NOMO-1 treated with DMSO at 0.1 percent for 48 hours (cell line): ENCODE data around the gene USP49.
A peak's percentile ranks its signal among the peaks of the same experiment; 100 is the strongest.
"Not testable (repeated sequence)": the region's sequence is repeated elsewhere in the genome, so short reads cannot be mapped to it uniquely, and the experiment has no call there.

Source experiments
- DNase-seq: peaks from one replicate; lab custom pipeline; 2025; ENCODE audit not compliant: unreplicated experiment; lab: John Stamatoyannopoulos, UW

The USP49 gene

DNA sequence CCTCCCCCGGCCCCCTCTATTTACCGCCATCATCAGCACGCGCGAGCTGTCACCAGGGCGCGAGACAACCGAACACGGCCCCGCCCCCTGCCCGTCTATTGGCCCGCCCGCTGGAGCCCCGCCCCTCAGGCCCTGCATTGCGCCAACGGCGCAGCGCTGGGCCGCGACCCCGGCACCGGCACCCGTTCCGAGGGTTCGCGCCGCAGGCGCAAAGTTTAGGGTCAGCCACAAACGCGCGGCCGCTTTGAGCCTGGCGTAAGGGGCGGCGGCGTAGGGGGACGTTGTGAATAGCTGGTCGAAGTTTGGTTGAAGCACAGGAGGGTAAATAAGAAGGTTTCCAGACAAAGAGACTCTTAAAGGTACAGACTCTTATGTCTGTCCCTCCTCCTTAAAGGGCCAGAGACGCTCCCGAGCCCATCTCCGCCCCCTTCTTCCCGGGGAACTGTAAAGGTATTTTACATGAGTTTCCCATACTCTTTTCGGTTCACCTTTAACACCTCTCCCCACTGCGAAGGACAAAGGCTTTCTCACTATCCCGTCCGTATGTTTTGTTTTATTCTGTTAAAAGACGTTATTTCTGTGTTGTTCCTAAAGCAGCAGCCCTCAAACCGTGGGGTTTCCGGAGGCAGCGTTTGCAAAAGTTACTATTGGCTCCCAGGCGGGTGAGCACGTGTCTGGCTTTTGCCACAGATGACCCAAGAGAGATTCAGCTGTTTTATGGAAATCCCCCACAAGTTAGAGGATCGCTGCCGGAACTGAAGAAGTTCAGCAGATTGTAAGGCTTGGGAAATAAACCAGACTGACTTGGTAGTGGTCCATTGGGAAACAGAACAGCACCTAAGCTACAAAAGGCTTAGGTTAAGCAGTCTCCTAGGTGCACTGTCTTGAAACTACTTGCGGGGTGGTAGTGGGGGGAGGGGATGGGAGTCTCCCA, at the start of gene USP49:
USP49 (minus strand) TSS at position 76 of the 934 bp plus-strand sequence. CDS start 88,392 bp downstream, outside the sequence.
- DNase-seq: peak; percentile 92

- DNase-seq: no peak
These were observed 48.3 kb upstream of the USP49 start for GRCh38 chr6:41943456-41943855.

- not testable (repeated sequence) for DNase-seq
These were observed 47.7 kb upstream of the USP49 start for GRCh38 chr6:41942882-41943281.

DNA sequence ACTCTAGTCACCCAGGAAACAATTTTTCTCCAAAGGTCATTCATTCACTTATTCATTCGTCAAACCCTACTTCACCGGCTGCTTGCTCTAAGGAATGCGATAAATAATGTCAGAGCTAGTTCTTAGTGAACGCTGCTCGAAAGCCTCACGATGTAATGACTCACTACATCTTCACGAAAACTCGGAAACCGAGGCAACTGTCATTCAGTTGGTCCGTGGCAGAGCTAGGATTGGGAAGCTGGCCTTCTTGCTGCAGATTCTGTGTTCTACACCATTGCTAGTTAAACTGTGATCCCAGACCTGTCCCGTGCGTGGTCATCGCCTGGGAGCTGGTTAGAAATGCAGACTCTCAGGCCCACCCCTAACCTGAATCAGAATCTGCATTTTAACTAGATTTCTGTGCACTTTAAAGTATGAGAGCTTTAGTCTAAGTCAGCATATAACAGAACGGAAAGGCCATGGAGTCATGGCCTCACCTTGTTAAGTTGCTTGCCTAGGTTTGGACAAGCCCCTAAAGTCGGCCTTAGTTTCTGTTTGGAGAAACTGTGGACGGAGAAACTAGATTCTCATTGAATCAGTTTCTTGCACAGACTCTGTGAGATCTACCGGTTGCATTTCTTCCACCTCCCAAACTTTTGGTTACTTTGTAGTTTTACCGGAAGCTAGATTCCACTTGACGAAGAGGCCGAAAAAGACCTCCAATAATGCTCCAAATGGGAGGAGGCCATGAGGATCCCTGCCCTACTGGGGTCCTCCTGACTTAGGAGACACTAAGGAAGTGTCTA, 47.1 kb upstream of the USP49 start:
- DNase-seq: peak; percentile 83

DNA sequence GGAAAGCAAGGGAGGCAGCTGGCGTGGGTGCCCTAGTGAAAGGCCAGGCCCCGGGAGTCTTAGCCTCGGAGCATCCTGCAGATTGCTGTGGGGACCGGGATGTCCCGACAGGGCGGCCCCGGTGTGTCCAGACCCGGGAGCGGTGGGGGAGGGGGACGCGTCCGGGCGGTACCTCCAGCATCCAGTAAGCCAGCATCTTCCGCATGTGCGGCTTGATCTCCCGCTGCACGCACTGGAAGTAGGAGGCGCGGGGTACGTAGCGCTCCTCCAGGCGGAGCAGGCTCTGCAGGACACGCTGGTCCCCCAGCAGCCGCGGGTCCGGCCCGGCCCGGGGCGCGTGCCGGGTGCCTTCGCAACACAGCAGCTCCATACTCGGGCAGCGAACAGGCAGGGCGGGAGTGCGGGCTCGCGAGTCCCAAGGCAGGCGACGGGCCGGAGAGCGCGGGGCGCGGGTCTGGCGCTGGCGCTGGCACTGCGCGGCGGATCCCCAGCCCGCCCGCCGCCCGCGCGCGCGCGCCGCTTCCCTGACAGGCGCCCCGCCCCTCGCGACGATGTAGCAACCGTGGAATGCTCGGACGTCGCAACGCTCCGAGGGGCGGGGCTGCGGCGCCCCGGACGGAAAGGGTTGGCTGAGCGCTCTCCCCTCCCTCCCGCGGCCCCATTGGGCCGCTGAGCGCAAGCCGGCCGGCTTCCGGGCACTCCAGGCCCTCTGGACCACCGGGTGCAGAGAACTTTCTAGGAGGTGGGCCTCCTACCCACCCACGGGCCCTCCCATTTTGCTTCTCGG, 46.3 kb upstream of the USP49 start, which contains the start of gene CCND3:
CCND3 (minus strand) TSS at position 529 of the 787 bp plus-strand sequence; CDS start at position 370, 159 bp downstream.
- DNase-seq: peak; percentile 93

GRCh38 chr6:41940759-41941279, 45.6 kb upstream of the USP49 start:
- peak; percentile 52 for DNase-seq

DNA sequence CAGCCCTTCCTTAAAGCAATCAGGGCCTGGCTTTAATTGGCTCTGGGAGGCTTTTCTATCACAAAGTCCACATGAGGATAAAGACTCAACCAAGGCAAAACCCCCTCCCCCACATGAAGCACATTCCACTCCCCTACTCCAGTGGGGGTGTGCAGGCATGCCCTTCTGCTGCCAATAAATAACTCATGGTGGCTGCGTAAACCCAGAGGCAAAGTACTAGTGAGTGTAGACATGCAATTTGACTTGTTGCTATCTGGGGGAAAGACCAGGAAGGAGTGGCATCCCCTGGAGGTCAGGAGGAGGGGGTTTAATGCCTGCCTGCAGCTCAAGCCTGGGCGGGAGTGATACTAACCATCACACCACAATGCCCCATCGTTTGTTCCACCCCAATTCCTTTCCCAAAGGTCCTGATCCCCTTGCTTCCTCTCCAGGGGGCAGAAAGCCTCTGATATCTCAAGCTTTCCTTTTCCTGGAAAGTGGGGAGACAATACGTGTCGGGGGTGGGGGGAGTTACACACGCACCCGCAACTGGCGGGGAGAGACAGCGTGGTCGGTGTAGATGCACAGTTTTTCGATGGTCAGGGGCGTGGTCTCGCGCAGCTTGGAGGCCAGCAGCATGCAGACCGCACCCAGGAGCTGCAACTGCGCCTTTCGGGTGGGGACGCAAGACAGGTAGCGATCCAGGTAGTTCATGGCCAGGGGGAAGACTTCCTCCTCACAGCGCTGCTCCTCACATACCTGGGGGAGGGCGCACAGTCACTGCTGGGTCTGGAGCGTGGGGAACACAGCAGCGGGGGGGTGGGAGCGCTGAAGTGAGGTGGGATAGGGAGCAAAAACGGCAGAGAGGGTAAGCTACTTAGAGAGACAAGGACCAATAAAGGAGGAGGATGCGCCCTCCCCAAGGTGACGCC, 44.9 kb upstream of the USP49 start:
- peak; percentile 25 for DNase-seq

- peak; percentile 82 for DNase-seq
These were observed 44.1 kb upstream of the USP49 start for GRCh38 chr6:41939176-41939847.

GRCh38 chr6:41938590-41939175, 43.5 kb upstream of the USP49 start:
- peak; percentile 41 for DNase-seq

- DNase-seq: peak; percentile 92
These were observed 42.8 kb upstream of the USP49 start for GRCh38 chr6:41937861-41938574.

GRCh38 chr6:41937472-41937860, 42.3 kb upstream of the USP49 start:
- no peak for DNase-seq

DNA sequence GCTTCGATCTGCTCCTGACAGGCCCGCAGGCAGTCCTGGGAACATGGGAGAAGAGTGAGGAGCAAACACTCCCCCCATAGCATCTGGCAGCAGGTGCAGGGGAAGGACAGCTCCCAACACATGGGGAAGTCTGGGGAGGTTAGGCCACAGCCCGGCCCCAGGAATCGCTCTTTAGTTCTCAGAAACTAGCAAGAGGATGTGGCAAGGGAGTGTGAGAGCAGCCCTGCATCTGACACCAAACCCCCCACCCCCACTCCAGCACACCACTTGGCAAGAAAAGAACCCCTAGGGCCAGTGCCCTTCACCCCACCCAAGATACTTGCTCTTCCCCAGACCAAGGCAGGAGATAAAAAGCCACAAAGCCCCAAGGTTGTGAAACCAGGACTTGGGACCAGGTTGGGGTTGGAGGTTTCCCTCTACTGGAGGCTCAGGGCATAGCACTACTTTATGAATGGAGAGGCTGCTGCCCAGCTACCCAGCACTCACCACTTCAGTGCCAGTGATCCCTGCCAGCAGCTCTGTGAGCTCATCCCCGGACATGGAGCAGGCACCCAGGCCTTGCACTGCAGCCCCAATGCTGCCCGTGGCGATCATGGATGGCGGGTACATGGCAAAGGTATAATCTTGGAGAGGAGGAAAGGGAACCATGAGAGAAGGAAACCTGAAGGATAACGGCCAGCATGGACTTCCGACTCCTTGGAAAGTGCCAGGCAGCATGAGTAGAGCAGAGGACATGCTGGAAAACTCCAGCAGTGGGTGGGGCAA, 41.1 kb upstream of the USP49 start:
- DNase-seq: peak; percentile 96

DNA sequence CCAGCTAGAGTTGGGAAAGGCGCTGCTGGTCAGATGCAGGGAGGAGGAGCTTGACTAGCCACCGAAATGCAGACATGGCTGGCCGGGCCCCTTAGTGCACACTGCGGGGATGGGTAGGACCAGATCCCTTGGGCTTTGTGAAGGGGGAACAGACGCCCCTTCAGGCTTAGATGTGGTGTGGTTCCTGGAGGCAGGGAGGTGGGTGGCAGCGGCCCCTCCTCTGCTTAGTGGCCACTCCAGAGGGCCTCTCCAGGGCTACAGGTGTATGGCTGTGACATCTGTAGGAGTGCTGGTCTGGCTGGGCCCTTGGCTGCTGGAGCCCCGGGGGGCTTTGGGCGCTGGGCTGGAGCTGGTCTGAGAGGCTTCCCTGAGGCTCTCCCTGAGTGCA, 40.5 kb upstream of the USP49 start:
- DNase-seq: no peak

DNA sequence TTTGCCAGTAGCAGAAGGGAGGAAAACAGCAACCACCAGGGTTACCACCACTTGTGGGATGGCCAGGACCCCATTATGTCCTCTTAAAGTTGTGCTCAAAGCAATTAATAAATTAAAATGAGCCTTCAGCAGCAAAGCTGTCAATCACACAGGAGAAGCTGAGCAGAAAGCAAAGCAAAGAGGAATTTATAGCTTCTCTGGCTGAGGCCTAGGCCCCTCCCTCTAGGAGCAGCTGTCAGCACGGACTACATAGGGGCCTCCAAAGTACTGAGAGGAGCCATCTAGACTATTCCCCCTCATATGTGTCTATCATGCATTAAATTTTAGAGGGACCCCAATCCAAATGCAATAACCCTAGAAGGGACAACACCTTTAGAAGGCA, 40.0 kb upstream of the USP49 start:
- no peak for DNase-seq

DNA sequence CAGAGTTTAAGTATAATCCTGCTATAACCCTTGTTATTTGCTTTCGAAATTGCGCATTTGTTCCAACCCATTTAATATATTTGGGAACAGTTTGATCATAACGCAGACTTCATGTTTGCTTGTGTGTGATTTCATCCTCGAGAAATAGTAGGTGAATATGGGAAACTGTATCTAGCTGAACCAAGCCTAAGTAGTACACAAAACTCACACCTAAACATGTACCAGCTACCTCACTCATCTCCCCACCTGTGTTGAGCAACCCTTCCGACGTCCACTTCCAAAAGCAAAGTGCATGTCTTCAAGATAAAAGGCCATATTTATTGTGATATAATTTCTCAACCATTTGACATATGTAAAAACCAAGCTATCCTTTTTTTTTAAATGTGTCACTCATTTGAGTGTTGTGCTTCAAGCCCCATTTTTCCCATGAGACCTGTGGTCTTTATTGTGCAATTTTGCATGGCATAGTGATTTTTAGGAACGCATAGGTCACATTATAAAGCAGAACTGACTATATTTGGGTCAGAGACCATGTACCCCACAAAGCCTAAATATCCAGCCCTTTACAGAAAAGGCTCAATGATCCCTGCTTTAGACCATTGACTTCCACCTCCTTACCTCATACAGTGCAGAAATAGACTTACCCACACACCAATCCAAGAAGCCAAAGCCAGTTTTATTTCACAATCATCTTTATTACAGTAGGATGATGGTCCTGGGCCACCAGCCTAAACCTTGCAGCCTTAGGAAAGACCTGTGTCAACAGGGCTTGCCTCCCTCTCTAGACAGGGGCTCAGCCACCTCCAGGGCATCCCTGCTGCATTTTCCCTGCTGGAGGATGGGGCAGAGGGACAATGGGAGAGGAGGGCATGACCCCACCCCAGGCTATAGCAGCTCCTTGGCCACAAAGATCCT, 39.4 kb upstream of the USP49 start:
- DNase-seq: peak; percentile 38

GRCh38 chr6:41932378-41932777, 37.2 kb upstream of the USP49 start:
- DNase-seq: no peak
